ENCODE results near the gene ARID3B.
A peak's percentile ranks its signal among the peaks of the same experiment; 100 is the strongest.
"Not testable (repeated sequence)": the region's sequence is repeated elsewhere in the genome, so short reads cannot be mapped to it uniquely, and the experiment has no call there.

ARID3B gene

GRCh38 chr15:74620636-74621545, 79.9 kb downstream of the ARID3B start:
- peak; percentile 26 for DNase-seq (ENCODE audit: low read depth, low spot score)

GRCh38 chr15:74621546-74621920, 80.5 kb downstream of the ARID3B start:
- DNase-seq (ENCODE audit: low read depth, low spot score) = no peak

DNA sequence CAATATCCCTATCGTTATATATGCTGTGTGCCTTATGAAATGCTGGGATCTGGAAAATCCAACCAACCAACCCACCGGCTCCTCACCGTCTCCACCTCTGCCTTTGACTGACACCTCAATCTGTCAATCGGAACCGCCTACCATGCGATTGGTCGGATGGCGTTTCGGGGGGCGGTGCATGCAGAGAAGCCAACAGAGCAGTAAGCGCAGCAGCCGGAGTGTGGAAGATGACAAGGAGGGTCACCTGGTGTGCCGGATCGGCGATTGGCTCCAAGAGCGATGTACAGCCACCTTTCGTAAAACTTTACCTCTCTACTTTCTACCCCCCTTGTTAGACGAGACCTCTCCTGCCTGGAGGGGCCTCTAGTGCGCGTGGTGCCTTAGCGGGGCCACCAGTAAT, 80.9 kb downstream of the ARID3B start:
- DNase-seq (ENCODE audit: low read depth, low spot score) = no peak

DNA sequence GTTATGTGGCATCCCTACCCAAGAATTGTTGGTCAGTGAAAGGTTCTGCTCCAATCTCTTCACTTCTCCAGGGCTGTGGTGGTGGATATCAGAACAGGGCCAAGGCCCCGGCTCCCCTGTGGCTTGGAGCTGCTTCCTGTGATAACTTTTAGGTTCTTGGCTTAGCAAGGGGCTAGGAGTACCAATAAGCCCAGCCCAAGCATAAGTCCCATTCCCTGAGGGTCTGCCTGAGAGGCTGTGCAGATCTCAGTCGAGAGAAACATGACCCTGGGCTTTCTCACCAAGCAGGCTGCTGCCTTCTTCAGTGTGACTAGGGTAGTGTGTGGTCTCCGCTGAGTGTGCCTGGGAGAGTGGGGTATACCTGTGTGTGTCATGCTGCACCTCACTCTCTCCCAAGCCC, 81.7 kb downstream of the ARID3B start:
- no peak for DNase-seq (ENCODE audit: low read depth, low spot score)

- DNase-seq (ENCODE audit: low read depth, low spot score) = no peak
Observed at GRCh38 chr15:74624020-74624602, 83.1 kb downstream of the ARID3B start.

- no peak for DNase-seq (ENCODE audit: low read depth, low spot score)
Observed at GRCh38 chr15:74625693-74626092, 84.7 kb downstream of the ARID3B start.

GRCh38 chr15:74626336-74626735, 85.3 kb downstream of the ARID3B start:
- DNase-seq (ENCODE audit: low read depth, low spot score) = no peak

DNA sequence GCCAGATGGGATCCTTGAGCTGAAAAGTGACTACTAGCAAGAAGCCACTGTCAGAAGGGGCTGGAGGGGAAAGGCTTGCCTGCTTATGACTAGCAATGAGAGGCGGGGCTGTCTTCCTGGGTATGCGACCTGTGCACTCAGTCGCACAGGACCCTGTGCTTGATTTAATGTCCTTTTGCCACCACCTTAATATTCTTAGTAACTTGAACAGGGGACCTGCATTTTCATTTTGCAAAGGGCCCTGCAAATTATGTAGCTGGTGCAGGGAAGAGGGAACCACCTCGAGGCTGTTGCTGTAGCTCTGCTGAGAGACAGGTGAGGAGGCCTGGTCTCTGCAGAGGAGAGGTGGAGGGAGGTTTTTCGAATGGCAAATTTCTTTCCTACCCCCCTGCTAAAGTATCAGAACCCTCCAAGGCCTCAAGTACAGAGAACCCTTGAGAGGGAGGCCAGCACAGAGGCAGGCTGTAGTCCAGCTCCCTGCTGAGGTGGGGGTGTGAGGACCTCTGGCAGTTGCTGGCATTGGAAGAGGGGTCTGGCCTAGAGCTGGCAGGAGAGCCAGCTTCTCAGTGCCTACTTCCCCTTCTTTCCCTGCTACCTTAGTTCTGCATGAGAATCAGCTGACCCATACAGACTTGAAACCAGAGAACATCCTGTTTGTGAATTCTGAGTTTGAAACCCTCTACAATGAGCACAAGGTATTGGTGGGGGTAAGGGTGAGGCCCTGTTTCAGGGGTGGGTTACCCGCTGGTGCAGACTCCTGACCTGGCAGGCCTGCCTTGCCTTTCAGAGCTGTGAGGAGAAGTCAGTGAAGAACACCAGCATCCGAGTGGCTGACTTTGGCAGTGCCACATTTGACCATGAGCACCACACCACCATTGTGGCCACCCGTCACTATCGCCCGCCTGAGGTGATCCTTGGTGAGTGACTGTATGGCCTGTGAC, 86.0 kb downstream of the ARID3B start:
- no peak for DNase-seq (ENCODE audit: low read depth, low spot score)

- no peak for DNase-seq (ENCODE audit: low read depth, low spot score)
Observed at GRCh38 chr15:74627766-74628165, 86.7 kb downstream of the ARID3B start.

DNA sequence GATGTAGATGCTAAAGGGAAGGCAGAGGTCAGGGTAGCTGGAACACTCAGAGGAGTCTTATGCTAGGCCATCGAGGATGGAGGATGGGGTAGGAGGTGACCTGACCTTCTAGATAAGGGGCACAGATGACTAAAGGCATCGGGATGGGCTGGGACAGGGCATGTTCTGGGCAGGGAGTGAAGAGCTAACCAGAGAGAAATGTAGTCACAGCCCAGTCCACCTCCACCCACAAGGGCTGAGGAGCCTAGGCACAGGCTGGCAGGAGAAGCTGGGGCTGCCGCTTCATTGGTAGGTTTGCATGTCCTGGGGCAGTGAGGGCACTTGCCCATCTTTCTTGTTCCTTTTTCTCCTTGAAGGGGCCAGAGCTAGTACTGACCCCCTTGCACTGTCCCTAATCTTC, 87.2 kb downstream of the ARID3B start:
- no peak for DNase-seq (ENCODE audit: low read depth, low spot score)

- no peak for DNase-seq (ENCODE audit: low read depth, low spot score)
Observed at GRCh38 chr15:74628949-74629348, 87.9 kb downstream of the ARID3B start.

- not testable (repeated sequence) for DNase-seq (ENCODE audit: low read depth, low spot score)
Observed at GRCh38 chr15:74629696-74630095, 88.7 kb downstream of the ARID3B start.

DNA sequence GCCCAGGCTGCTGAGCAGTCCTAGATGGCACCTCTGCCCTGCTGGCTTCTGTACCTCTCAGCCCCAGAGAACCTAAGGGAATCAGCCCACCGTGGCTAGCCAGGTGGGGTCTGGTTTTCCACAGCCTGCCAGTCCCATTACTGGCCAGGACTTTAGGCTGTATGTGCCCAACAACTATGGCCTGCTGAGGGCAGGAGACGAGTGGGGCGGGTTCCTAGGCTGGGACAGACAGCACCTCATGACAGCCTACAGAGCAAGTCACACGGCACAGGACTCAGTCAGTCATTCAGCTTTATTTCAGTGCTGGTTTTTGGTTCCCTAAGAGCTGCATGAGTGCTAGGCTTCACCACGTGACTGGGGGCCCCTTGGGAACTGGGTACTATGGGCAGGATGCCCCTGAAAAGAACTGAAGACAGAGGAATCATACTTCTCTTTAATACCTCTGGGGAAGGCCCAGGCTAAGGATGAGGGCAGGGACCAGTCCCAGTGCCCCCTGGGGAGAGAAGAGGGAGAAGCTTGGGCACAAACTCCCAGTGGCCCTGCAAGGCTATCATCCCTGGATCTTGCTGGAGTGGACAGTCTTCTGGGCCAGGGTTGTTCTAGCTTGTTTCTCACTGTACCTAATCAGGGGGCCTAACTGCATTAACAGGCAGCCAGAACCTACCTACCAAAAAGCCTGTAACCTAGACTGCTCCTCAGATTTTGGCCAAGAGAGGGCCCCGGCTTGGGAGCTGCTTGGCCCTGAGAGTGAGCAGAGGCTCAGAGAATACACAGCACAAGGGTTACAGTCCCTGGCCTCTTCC, 89.5 kb downstream of the ARID3B start:
- DNase-seq (ENCODE audit: low read depth, low spot score) = no peak

- no peak for DNase-seq (ENCODE audit: low read depth, low spot score)
Observed at GRCh38 chr15:74631087-74631385, 90.0 kb downstream of the ARID3B start.

- DNase-seq (ENCODE audit: low read depth, low spot score) = no peak
Observed at GRCh38 chr15:74631408-74631807, 90.4 kb downstream of the ARID3B start.

DNA sequence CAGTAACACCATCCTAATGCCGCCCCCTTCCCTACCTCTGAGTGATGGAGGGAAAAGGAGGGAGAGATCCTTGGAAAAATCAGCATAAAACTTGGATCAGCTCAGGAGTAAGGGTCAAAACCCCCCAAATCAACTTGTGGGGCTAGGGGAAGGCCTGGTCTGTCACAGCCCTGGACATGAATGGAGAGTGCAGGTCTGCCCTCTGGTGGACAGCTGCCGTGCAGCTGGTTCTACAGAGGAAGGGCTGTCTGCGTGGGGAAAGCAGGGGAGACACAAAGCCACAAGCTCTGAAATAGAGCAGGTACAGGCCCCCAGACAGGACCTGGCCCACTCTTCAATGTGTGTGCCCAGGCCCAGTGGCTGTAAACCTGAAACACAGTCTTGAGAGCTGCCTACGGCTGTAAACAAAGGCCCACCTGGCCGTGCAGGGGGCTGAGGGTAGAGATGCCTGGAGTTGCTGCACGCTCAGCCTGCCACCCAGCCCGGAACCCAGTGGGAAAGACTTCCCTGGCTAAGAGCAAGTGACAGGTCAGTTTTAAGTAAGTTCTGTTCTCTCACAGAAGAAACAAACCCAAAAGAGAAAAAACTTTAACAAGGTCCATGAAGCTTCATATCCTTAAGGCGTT, 91.0 kb downstream of the ARID3B start:
- DNase-seq (ENCODE audit: low read depth, low spot score) = no peak

DNA sequence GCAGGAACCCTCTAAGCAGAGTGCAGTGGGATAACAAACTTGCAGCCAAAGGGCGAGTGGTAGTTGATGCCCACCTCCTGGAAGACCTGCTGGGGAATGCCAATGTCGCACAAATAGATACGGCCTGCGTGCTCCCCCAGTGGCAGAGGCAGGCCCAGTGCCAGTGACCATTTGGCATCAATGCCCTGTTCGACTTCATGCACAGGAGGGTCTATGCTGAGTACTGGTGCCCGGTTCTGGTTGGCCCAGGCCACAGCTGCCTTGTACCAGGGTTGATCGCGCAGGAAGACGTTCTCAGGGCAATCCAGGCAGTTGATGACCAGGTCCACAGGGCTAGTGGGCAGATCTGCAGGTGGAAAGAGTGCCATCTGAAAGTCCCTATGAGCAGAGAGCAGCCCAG, 91.6 kb downstream of the ARID3B start:
- no peak for DNase-seq (ENCODE audit: low read depth, low spot score)

DNA sequence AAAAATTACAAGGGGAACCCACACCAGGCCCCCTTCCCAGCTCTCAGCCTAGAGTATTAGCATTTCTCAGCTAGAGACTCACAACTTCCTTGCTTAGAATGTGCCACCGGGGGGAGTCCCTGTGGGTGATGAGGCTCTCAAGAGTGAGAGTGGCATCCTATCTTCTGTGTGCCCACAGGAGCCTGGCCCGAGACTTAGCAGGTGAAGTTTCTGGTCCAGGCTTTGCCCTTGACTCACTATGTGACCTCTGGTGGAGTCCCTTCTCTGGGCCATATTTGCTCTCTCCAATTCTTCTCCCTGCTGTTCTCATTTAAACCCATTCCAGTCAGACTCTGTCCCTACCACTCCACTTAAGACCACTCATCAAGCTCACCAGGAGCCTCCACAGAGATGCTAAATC, 92.8 kb downstream of the ARID3B start:
- no peak for DNase-seq (ENCODE audit: low read depth, low spot score)

DNA sequence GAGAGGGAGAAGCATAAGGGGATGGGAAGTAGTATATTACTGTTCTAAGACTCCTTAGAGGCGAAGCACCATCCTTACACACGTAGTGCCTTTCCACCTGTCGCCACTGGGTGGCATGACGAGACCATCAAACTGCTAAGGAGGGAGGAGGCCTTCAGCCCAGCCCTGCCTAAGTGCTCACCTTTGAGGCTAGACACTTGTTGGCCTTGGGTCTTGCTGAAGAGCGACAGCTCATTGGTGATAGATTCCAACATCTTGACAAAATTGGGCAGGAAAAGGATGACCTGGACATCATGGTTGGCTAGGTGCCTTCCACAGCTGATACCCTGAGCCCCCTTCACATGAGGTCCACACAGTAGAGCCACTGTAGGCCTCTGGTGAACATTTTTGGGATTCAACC, 94.2 kb downstream of the ARID3B start:
- DNase-seq (ENCODE audit: low read depth, low spot score) = peak; percentile 21

- DNase-seq (ENCODE audit: low read depth, low spot score) = no peak
Observed at GRCh38 chr15:74636984-74637383, 96.0 kb downstream of the ARID3B start.

DNA sequence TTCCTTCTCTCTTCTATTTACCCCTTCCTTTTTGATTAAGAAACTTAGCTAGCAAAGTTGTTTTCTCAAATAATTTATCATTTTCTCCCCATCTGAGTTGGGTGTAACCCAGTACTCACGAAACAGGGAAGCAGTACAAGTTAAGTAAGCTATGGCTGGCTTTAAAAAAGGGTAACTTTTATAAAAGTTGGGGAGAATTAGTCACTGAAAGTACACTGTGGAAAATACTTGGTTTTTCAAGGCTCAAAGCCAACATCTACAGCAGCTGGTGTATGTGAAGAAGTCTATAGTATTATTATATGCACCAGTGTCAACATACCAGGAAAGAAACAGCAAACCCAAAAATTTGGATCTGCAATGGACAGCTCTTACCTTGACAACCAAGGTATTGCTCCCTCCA, 100.1 kb downstream of the ARID3B start:
- no peak for DNase-seq (ENCODE audit: low read depth, low spot score)

Measured in smooth muscle cell of the brain vasculature (primary cell).